ENCODE data around the gene CCDC148. TPM values are rescaled to one million over a fixed set of nuclear protein-coding genes. Genes with fewer than 3 reads are reported as not detected.

The CCDC148 gene
- total and polyA plus RNA-seq, 4 donors: 0.02 to 0.42 (median 0.31) TPM

- no peak overlapping the region for H3K27ac ChIP-seq (ENCODE audit: low read depth in 1 of 2, low read length in 2 of 2)
- DNase-seq (ENCODE audit: low spot score): no peak
- no peak overlapping the region for H3K9ac ChIP-seq (ENCODE audit: low read depth in 1 of 2, low read length in 2 of 2)
- H3K9me3 ChIP-seq (ENCODE audit: control insufficient read depth in 4 of 4, low read length in 3 of 4): no peaks in the 10 kb centered on the region
- 76% methylated on average over 2 of the region's 2 CpGs for WGBS
- TF ChIP-seq EGR1 (IDR thresholded peaks at IDR 0.05; ENCODE audit: low read depth in 2 of 2) (no peak), FOXA2 (IDR thresholded peaks at IDR 0.05) (no peak), SP1 (IDR thresholded peaks at IDR 0.05) (no peak), JUND (IDR thresholded peaks at IDR 0.05) (no peak), TAF1 (conservative IDR thresholded peaks at IDR 0.05) (no peak), REST (IDR thresholded peaks at IDR 0.05) (no peak), HNF4A (conservative IDR thresholded peaks at IDR 0.05) (no peak), FOXA1 (IDR thresholded peaks at IDR 0.05) (no peak), YY1 (IDR thresholded peaks at IDR 0.05) (no peak), ATF3 (IDR thresholded peaks at IDR 0.05) (no peak), MAX (IDR thresholded peaks at IDR 0.05) (no peak), CTCF (IDR thresholded peaks at IDR 0.05; ENCODE audit: low read depth, low read length, missing input control) (no peak), RXRA (IDR thresholded peaks at IDR 0.05) (no peak), GABPA (IDR thresholded peaks at IDR 0.05 in 1 of 2, conservative IDR thresholded peaks at IDR 0.05 in 1 of 2) (no peak), RAD21 (IDR thresholded peaks at IDR 0.05) (no peak), NR2F2 (IDR thresholded peaks at IDR 0.05) (no peak), HNF4G (IDR thresholded peaks at IDR 0.05) (no peak), ZBTB33 (IDR thresholded peaks at IDR 0.05) (no peak)
- H3K36me3 ChIP-seq (ENCODE audit: control insufficient read depth in 4 of 4, insufficient read depth in 3 of 4, low read depth in 1 of 4, low read length in 3 of 4): no peaks in the 10 kb centered on the region
- no peaks in the 10 kb centered on the region for H3K27me3 ChIP-seq (ENCODE audit: control insufficient read depth in 4 of 4, insufficient read depth in 4 of 4, low read length in 3 of 4)
- H3K4me3 ChIP-seq (ENCODE audit: low read depth in 1 of 3, low read length in 3 of 3): no peak overlapping the region
- no peaks in the 10 kb centered on the region for H3K4me1 ChIP-seq (ENCODE audit: control insufficient read depth in 4 of 4, insufficient read depth in 4 of 4, low read length in 3 of 4)
Observed at GRCh38 chr2:158357699-158358098, 98.9 kb downstream of the CCDC148 start.
